ENCODE measurements around the gene STK32B. TPM values are rescaled to one million over a fixed set of nuclear protein-coding genes. Genes with fewer than 3 reads are reported as not detected.
A peak's percentile ranks its signal among the peaks of the same experiment; 100 is the strongest.
"Not testable (repeated sequence)": the region's sequence is repeated elsewhere in the genome, so short reads cannot be mapped to it uniquely, and the experiment has no call there.

STK32B gene
- total and polyA plus RNA-seq, 2 experiments from 2014 or later = 0.71 to 2.3 TPM

DNA sequence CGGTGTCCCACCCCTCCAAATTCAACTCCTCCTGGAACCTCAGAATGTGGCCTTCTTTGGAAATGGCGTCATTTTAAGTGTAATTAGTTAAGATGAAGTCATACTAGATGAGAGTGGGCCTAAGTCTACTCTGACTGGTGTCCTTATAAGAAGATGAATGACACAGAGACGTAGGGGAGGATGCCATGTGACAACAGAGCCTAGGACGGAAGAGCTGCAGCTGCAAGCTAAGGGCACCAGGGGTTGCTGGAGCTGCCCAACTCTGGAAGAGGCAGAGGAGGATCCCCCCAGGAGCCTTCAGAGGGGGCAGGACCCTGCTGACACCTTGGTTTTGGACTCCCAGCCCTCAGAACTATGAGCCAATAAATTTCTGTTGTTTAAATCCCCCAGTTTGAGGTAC, 115.1 kb downstream of the STK32B start:
- H4K20me1 ChIP-seq (replicated peaks; ENCODE audit: insufficient read depth) = no peaks in the 10 kb centered on the region
- Mint-ChIP-seq H3K36me3 (ENCODE audit: low read depth) (0 out of 3 replicates have a peak, but pooled peaks cover 4% of the 10 kb centered on the region), H3K4me1 (peaks cover 13% of the 10 kb centered on the region), H3K27ac (no peak overlapping the region), H3K4me3 (no peak overlapping the region), H3K9me3 (peaks cover 8% of the 10 kb centered on the region), H3K27me3 (ENCODE audit: insufficient read depth, low read depth, poor library complexity) (peaks cover 4% of the 10 kb centered on the region)
- H3K4me1 ChIP-seq (ENCODE audit: insufficient read depth) = peaks cover 8% of the 10 kb centered on the region; the same call in 1 of the 2 replicates
- H3K79me2 ChIP-seq (replicated peaks; ENCODE audit: insufficient read depth) = no peaks in the 10 kb centered on the region
- H3K4me3 ChIP-seq = no peak overlapping the region
- TF ChIP-seq, protein P1, sequence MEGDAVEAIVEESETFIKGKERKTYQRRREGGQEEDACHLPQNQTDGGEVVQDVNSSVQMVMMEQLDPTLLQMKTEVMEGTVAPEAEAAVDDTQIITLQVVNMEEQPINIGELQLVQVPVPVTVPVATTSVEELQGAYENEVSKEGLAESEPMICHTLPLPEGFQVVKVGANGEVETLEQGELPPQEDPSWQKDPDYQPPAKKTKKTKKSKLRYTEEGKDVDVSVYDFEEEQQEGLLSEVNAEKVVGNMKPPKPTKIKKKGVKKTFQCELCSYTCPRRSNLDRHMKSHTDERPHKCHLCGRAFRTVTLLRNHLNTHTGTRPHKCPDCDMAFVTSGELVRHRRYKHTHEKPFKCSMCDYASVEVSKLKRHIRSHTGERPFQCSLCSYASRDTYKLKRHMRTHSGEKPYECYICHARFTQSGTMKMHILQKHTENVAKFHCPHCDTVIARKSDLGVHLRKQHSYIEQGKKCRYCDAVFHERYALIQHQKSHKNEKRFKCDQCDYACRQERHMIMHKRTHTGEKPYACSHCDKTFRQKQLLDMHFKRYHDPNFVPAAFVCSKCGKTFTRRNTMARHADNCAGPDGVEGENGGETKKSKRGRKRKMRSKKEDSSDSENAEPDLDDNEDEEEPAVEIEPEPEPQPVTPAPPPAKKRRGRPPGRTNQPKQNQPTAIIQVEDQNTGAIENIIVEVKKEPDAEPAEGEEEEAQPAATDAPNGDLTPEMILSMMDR (conservative IDR thresholded peaks at IDR 0.05; ENCODE audit: low read depth in 2 of 2) = no peak; a peak in 1 of 4 replicates
- TF ChIP-seq CREB1 (CRISPR knock-in tag; IDR thresholded peaks at IDR 0.05; ENCODE audit: low read depth) (no peak), ZNF331 (CRISPR knock-in tag; IDR thresholded peaks at IDR 0.05; ENCODE audit: low read depth) (no peak)
- DNase-seq (ENCODE audit: low spot score) (no peak), ATAC-seq (peak; percentile 29; the same call in 2 of the 3 replicates)
- no peaks in the 10 kb centered on the region for H3F3A ChIP-seq (replicated peaks; ENCODE audit: low read depth)
- H3K27me3 ChIP-seq (ENCODE audit: insufficient read depth) = no peaks in the 10 kb centered on the region
- H3K4me2 ChIP-seq = no peak overlapping the region
- H3K9me2 ChIP-seq (ENCODE audit: insufficient read depth) = peaks cover 3% of the 10 kb centered on the region; the same call in 1 of the 2 replicates
- peak overlapping the region; percentile 59; the same call in 1 of the 2 replicates for H2AFZ ChIP-seq
- H3K27ac ChIP-seq (ENCODE audit: low read depth) = no peak overlapping the region
- H3K36me3 ChIP-seq (ENCODE audit: insufficient read depth) = no peaks in the 10 kb centered on the region

- Histone ChIP-seq H3K79me2 (replicated peaks; ENCODE audit: insufficient read depth) (no peaks in the 10 kb centered on the region), H4K20me1 (replicated peaks; ENCODE audit: insufficient read depth) (no peaks in the 10 kb centered on the region), H3K4me2 (no peak overlapping the region), H3K27me3 (ENCODE audit: insufficient read depth) (no peaks in the 10 kb centered on the region), H3K9me2 (ENCODE audit: insufficient read depth) (peaks cover 3% of the 10 kb centered on the region; the same call in 1 of the 2 replicates), H3K4me3 (no peak overlapping the region), H2AFZ (no peak overlapping the region), H3K4me1 (ENCODE audit: insufficient read depth) (peaks cover 8% of the 10 kb centered on the region; the same call in 1 of the 2 replicates), H3F3A (replicated peaks; ENCODE audit: low read depth) (no peaks in the 10 kb centered on the region), H3K27ac (ENCODE audit: low read depth) (no peak overlapping the region), H3K36me3 (ENCODE audit: insufficient read depth) (no peaks in the 10 kb centered on the region)
- H3K4me1 Mint-ChIP-seq = peaks cover 13% of the 10 kb centered on the region
- DNase-seq (ENCODE audit: low spot score) = no peak
- H3K36me3 Mint-ChIP-seq (ENCODE audit: low read depth) = 0 out of 3 replicates have a peak, but pooled peaks cover 4% of the 10 kb centered on the region
- peaks cover 16% of the 10 kb centered on the region for H3K9me3 Mint-ChIP-seq
- TF ChIP-seq CREB1 (CRISPR knock-in tag; IDR thresholded peaks at IDR 0.05; ENCODE audit: low read depth) (no peak), EZH2 (IDR thresholded peaks at IDR 0.05; ENCODE audit: low read depth, unreplicated experiment) (no peak), STAT1 (IDR thresholded peaks at IDR 0.05; ENCODE audit: unreplicated experiment) (no peak), EZH2phosphoT487 (IDR thresholded peaks at IDR 0.05; ENCODE audit: unreplicated experiment) (no peak), NANOG (IDR thresholded peaks at IDR 0.05; ENCODE audit: borderline replicate concordance) (no peak)
- TF ChIP-seq, protein P2, sequence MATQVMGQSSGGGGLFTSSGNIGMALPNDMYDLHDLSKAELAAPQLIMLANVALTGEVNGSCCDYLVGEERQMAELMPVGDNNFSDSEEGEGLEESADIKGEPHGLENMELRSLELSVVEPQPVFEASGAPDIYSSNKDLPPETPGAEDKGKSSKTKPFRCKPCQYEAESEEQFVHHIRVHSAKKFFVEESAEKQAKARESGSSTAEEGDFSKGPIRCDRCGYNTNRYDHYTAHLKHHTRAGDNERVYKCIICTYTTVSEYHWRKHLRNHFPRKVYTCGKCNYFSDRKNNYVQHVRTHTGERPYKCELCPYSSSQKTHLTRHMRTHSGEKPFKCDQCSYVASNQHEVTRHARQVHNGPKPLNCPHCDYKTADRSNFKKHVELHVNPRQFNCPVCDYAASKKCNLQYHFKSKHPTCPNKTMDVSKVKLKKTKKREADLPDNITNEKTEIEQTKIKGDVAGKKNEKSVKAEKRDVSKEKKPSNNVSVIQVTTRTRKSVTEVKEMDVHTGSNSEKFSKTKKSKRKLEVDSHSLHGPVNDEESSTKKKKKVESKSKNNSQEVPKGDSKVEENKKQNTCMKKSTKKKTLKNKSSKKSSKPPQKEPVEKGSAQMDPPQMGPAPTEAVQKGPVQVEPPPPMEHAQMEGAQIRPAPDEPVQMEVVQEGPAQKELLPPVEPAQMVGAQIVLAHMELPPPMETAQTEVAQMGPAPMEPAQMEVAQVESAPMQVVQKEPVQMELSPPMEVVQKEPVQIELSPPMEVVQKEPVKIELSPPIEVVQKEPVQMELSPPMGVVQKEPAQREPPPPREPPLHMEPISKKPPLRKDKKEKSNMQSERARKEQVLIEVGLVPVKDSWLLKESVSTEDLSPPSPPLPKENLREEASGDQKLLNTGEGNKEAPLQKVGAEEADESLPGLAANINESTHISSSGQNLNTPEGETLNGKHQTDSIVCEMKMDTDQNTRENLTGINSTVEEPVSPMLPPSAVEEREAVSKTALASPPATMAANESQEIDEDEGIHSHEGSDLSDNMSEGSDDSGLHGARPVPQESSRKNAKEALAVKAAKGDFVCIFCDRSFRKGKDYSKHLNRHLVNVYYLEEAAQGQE (IDR thresholded peaks at IDR 0.05; ENCODE audit: unreplicated experiment) = no peak
- TF ChIP-seq, protein P1 (conservative IDR thresholded peaks at IDR 0.05; ENCODE audit: low read depth in 2 of 2) = no peak
- no peak overlapping the region for H3K27ac Mint-ChIP-seq
- H3K27me3 Mint-ChIP-seq (ENCODE audit: insufficient read depth, low read depth, poor library complexity) = peaks cover 4% of the 10 kb centered on the region
- no peak for ATAC-seq
- no peak overlapping the region for H3K4me3 Mint-ChIP-seq
Measured at GRCh38 chr4:5168891-5169290, 117.6 kb downstream of the STK32B start.

DNA sequence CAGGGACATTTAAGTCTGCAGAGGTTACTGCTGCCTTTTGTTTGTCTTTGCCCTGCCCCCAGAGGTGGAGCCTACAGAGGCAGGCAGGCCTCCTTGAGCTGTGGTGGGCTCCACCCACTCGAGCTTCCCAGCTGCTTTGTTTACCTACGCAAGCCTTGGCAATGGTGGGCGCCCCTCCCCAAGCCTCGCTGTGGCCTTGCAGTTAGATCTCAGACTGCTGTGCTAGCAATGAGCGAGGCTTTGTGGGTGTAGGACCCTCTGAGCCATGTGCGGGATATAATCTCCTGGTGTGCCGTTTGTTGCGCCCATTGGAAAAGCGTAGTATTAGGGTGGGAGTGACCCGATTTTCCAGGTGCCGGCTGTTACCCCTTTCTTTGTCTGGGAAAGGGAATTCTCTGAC, 124.6 kb downstream of the STK32B start:
- peaks cover 34% of the 10 kb centered on the region; the same call in 2 of the 3 replicates for H3K36me3 Mint-ChIP-seq (ENCODE audit: low read depth)
- H3K4me3 ChIP-seq; H3K4me1 ChIP-seq (ENCODE audit: insufficient read depth); H3K27ac Mint-ChIP-seq; H3K36me3 ChIP-seq (ENCODE audit: insufficient read depth); H3K9me2 ChIP-seq (ENCODE audit: insufficient read depth); H3K4me1 Mint-ChIP-seq; H3K27me3 ChIP-seq (ENCODE audit: insufficient read depth); H3K27ac ChIP-seq (ENCODE audit: low read depth); H3K79me2 ChIP-seq (replicated peaks; ENCODE audit: insufficient read depth); H3K27me3 Mint-ChIP-seq (ENCODE audit: insufficient read depth, low read depth, poor library complexity); H3F3A ChIP-seq (replicated peaks; ENCODE audit: low read depth); ATAC-seq; H3K4me3 Mint-ChIP-seq; H2AFZ ChIP-seq; DNase-seq (ENCODE audit: low spot score); H4K20me1 ChIP-seq (replicated peaks; ENCODE audit: insufficient read depth); H3K4me2 ChIP-seq: not testable (repeated sequence)
- peaks cover 52% of the 10 kb centered on the region for H3K9me3 Mint-ChIP-seq
